ENCODE data around the gene CARD18. TPM values are rescaled to one million over a fixed set of nuclear protein-coding genes. Genes with fewer than 3 reads are reported as not detected.

CARD18 gene, protein sequence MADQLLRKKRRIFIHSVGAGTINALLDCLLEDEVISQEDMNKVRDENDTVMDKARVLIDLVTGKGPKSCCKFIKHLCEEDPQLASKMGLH
- total RNA-seq (2014; rRNA removed; shearing (Covaris generic); ENCODE audit: low replicate concordance): not detected in 2 replicates

- no peak within 1 kb of the TSS for H3K4me2 ChIP-seq (ENCODE audit: low read depth, low read length, poor library complexity, severe bottlenecking)
- H4K20me1 ChIP-seq (ENCODE audit: insufficient read depth, low read depth, low read length): no peaks in the 10 kb centered on the region
- no peaks in the 10 kb centered on the region for H3K27me3 ChIP-seq (ENCODE audit: low read length)
- no peak within 1 kb of the TSS for H3K9ac ChIP-seq (ENCODE audit: low read length)
- H3K36me3 ChIP-seq (ENCODE audit: insufficient read depth, low read length): no peaks in the 10 kb centered on the region
- H2AFZ ChIP-seq (ENCODE audit: low read length): no peak within 1 kb of the TSS
- H3K4me3 ChIP-seq (ENCODE audit: low read length): no peak within 1 kb of the TSS
- no peak for DNase-seq
- H3K4me1 ChIP-seq (ENCODE audit: low read length): no peaks in the 10 kb centered on the region
- H3K79me2 ChIP-seq (ENCODE audit: low read length): no peaks in the 10 kb centered on the region
- no peak within 1 kb of the TSS for H3K27ac ChIP-seq (ENCODE audit: low read length)
- H3K9me2 ChIP-seq (replicated peaks; ENCODE audit: insufficient read depth, low read length): peaks cover 5% of the 10 kb centered on the region; the same call in 1 of the 2 replicates
- H3K9me3 ChIP-seq (ENCODE audit: low read length): no peaks in the 10 kb centered on the region
Measured at GRCh38 chr11:105139669-105140068, at the start of gene CARD18. TSS of gene CARD18 (minus strand) at chr11:105139769. CDS start at chr11:105139726, 43 bp downstream.

GRCh38 chr11:105183987-105184386 lies 44.4 kb upstream of the CARD18 start:
- Histone ChIP-seq H3K9ac (ENCODE audit: low read length) (no peak overlapping the region), H4K20me1 (ENCODE audit: insufficient read depth, low read depth, low read length) (no peaks in the 10 kb centered on the region), H3K4me3 (ENCODE audit: low read length) (no peak overlapping the region), H3K9me2 (replicated peaks; ENCODE audit: insufficient read depth, low read length) (no peaks in the 10 kb centered on the region), H3K9me3 (ENCODE audit: low read length) (no peaks in the 10 kb centered on the region), H2AFZ (ENCODE audit: low read length) (no peak overlapping the region), H3K79me2 (ENCODE audit: low read length) (no peaks in the 10 kb centered on the region), H3K4me1 (ENCODE audit: low read length) (no peaks in the 10 kb centered on the region), H3K4me2 (ENCODE audit: low read depth, low read length, poor library complexity, severe bottlenecking) (no peak overlapping the region), H3K27ac (ENCODE audit: low read length) (no peak overlapping the region), H3K27me3 (ENCODE audit: low read length) (no peaks in the 10 kb centered on the region), H3K36me3 (ENCODE audit: insufficient read depth, low read length) (no peaks in the 10 kb centered on the region)
- no peak for DNase-seq

- H3K27me3 ChIP-seq (ENCODE audit: low read length): no peaks in the 10 kb centered on the region
- no peaks in the 10 kb centered on the region for H3K9me2 ChIP-seq (replicated peaks; ENCODE audit: insufficient read depth, low read length)
- no peaks in the 10 kb centered on the region for H3K4me1 ChIP-seq (ENCODE audit: low read length)
- no peak overlapping the region for H3K4me2 ChIP-seq (ENCODE audit: low read depth, low read length, poor library complexity, severe bottlenecking)
- H3K36me3 ChIP-seq (ENCODE audit: insufficient read depth, low read length): no peaks in the 10 kb centered on the region
- H3K9me3 ChIP-seq (ENCODE audit: low read length): no peaks in the 10 kb centered on the region
- no peak for DNase-seq
- no peak overlapping the region for H3K27ac ChIP-seq (ENCODE audit: low read length)
- no peak overlapping the region for H2AFZ ChIP-seq (ENCODE audit: low read length)
- H4K20me1 ChIP-seq (ENCODE audit: insufficient read depth, low read depth, low read length): no peaks in the 10 kb centered on the region
- H3K79me2 ChIP-seq (ENCODE audit: low read length): no peaks in the 10 kb centered on the region
- H3K4me3 ChIP-seq (ENCODE audit: low read length): no peak overlapping the region
- no peak overlapping the region for H3K9ac ChIP-seq (ENCODE audit: low read length)
Measured at GRCh38 chr11:105183426-105183825, 43.9 kb upstream of the CARD18 start.

- no peak overlapping the region for H3K4me3 ChIP-seq (ENCODE audit: low read length)
- H3K9ac ChIP-seq (ENCODE audit: low read length): no peak overlapping the region
- H3K79me2 ChIP-seq (ENCODE audit: low read length): no peaks in the 10 kb centered on the region
- H3K36me3 ChIP-seq (ENCODE audit: insufficient read depth, low read length): no peaks in the 10 kb centered on the region
- no peaks in the 10 kb centered on the region for H3K9me3 ChIP-seq (ENCODE audit: low read length)
- DNase-seq: no peak
- H3K27me3 ChIP-seq (ENCODE audit: low read length): no peaks in the 10 kb centered on the region
- H3K4me2 ChIP-seq (ENCODE audit: low read depth, low read length, poor library complexity, severe bottlenecking): no peak overlapping the region
- H3K27ac ChIP-seq (ENCODE audit: low read length): no peak overlapping the region
- H3K4me1 ChIP-seq (ENCODE audit: low read length): no peaks in the 10 kb centered on the region
- H3K9me2 ChIP-seq (replicated peaks; ENCODE audit: insufficient read depth, low read length): no peaks in the 10 kb centered on the region
- no peak overlapping the region for H2AFZ ChIP-seq (ENCODE audit: low read length)
- H4K20me1 ChIP-seq (ENCODE audit: insufficient read depth, low read depth, low read length): no peaks in the 10 kb centered on the region
Measured at GRCh38 chr11:105181521-105181920, 42.0 kb upstream of the CARD18 start.

- no peaks in the 10 kb centered on the region for H3K36me3 ChIP-seq (ENCODE audit: insufficient read depth, low read length)
Measured at GRCh38 chr11:105181100-105181499, 41.5 kb upstream of the CARD18 start.

DNA sequence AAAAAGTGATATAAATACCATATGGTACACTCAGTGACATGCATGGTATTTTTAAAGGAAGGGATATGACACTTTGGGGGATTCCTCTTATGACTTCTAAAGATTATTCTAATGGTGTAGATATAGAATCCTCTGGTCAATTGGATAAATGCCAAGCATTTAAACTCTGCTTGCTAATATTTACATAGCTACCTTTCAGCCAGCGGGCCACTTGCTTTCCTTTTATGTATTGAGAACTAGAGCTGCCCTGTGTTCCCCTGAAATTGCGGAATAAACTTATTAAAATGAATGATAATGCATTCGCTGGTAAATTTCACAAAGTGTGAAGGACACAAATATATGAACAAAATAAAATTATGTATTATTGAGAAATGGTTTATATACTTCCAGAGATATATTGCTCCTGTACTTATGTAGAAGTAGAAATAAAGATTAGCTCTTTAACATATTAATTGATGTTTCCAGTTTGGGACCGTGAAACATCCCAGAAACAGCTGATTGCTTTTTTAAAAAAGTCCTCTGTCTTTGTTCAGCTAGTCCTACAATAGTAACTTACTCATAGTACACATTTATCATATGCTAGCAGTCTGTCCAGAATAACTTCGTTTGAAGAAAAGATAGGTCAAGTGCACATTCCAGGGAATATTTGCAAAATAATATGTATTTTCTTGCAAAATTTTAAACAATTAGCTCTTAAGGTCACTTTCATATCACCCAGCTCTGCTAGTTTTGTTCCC lies 40.1 kb upstream of the CARD18 start:
- no peak for DNase-seq
- 0 out of 2 replicates have a peak, but pooled peaks cover 3% of the 10 kb centered on the region for H3K27me3 ChIP-seq (ENCODE audit: low read length)
- H3K4me2 ChIP-seq (ENCODE audit: low read depth, low read length, poor library complexity, severe bottlenecking): no peak overlapping the region
- H3K9me3 ChIP-seq (ENCODE audit: low read length): no peaks in the 10 kb centered on the region
- H3K9ac ChIP-seq (ENCODE audit: low read length): no peak overlapping the region
- H3K4me3 ChIP-seq (ENCODE audit: low read length): no peak overlapping the region
- no peak overlapping the region for H3K27ac ChIP-seq (ENCODE audit: low read length)
- no peaks in the 10 kb centered on the region for H3K9me2 ChIP-seq (replicated peaks; ENCODE audit: insufficient read depth, low read length)
- no peaks in the 10 kb centered on the region for H3K4me1 ChIP-seq (ENCODE audit: low read length)
- H3K79me2 ChIP-seq (ENCODE audit: low read length): no peaks in the 10 kb centered on the region
- no peaks in the 10 kb centered on the region for H3K36me3 ChIP-seq (ENCODE audit: insufficient read depth, low read length)
- H4K20me1 ChIP-seq (ENCODE audit: insufficient read depth, low read depth, low read length): no peaks in the 10 kb centered on the region
- H2AFZ ChIP-seq (ENCODE audit: low read length): no peak overlapping the region

More at GRCh38 chr11:105181100-105181499, 41.5 kb upstream of the CARD18 start:
- Histone ChIP-seq H3K9me2 (replicated peaks; ENCODE audit: insufficient read depth, low read length) (no peaks in the 10 kb centered on the region), H3K9me3 (ENCODE audit: low read length) (no peaks in the 10 kb centered on the region), H3K4me3 (ENCODE audit: low read length) (no peak overlapping the region), H2AFZ (ENCODE audit: low read length) (no peak overlapping the region), H3K4me1 (ENCODE audit: low read length) (no peaks in the 10 kb centered on the region), H4K20me1 (ENCODE audit: insufficient read depth, low read depth, low read length) (no peaks in the 10 kb centered on the region), H3K27ac (ENCODE audit: low read length) (no peak overlapping the region), H3K27me3 (ENCODE audit: low read length) (no peaks in the 10 kb centered on the region), H3K79me2 (ENCODE audit: low read length) (no peaks in the 10 kb centered on the region), H3K4me2 (ENCODE audit: low read depth, low read length, poor library complexity, severe bottlenecking) (no peak overlapping the region), H3K9ac (ENCODE audit: low read length) (no peak overlapping the region)
- DNase-seq: no peak

DNA sequence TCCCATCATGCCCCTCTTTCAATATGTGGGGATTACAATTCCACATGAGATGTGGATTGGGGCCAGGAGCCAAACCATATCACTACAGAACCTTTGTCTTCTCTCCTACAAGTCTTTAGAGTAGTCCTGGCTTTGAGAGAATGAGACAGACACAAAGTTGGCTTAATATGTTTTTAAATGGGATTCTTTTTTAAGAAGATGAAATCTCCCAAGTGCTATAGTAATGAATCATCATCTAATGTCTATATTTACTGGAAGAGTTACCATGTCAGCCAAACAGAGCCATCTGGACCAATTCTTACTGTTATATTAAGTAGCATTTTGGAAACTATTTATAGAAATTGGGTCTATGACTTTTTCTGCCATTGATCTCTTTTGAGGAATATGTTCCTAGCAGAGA lies 38.1 kb upstream of the CARD18 start:
- Histone ChIP-seq H3K27me3 (ENCODE audit: low read length) (0 out of 2 replicates have a peak, but pooled peaks cover 3% of the 10 kb centered on the region), H2AFZ (ENCODE audit: low read length) (no peak overlapping the region), H3K4me2 (ENCODE audit: low read depth, low read length, poor library complexity, severe bottlenecking) (no peak overlapping the region), H3K4me3 (ENCODE audit: low read length) (no peak overlapping the region), H3K9ac (ENCODE audit: low read length) (no peak overlapping the region), H3K9me2 (replicated peaks; ENCODE audit: insufficient read depth, low read length) (no peaks in the 10 kb centered on the region), H3K79me2 (ENCODE audit: low read length) (no peaks in the 10 kb centered on the region), H3K9me3 (ENCODE audit: low read length) (peaks cover 5% of the 10 kb centered on the region; the same call in 1 of the 2 replicates), H3K27ac (ENCODE audit: low read length) (no peak overlapping the region), H3K4me1 (ENCODE audit: low read length) (no peaks in the 10 kb centered on the region), H3K36me3 (ENCODE audit: insufficient read depth, low read length) (no peaks in the 10 kb centered on the region), H4K20me1 (ENCODE audit: insufficient read depth, low read depth, low read length) (no peaks in the 10 kb centered on the region)
- no peak for DNase-seq

- Histone ChIP-seq H3K27me3 (ENCODE audit: low read length) (peaks cover 3% of the 10 kb centered on the region; the same call in 1 of the 2 replicates), H3K27ac (ENCODE audit: low read length) (no peak overlapping the region), H4K20me1 (ENCODE audit: insufficient read depth, low read depth, low read length) (no peaks in the 10 kb centered on the region), H3K36me3 (ENCODE audit: insufficient read depth, low read length) (no peaks in the 10 kb centered on the region), H2AFZ (ENCODE audit: low read length) (no peak overlapping the region), H3K4me2 (ENCODE audit: low read depth, low read length, poor library complexity, severe bottlenecking) (no peak overlapping the region), H3K79me2 (ENCODE audit: low read length) (no peaks in the 10 kb centered on the region), H3K9ac (ENCODE audit: low read length) (no peak overlapping the region), H3K9me3 (ENCODE audit: low read length) (peaks cover 14% of the 10 kb centered on the region; the same call in 1 of the 2 replicates), H3K9me2 (replicated peaks; ENCODE audit: insufficient read depth, low read length) (peaks cover 5% of the 10 kb centered on the region; the same call in 1 of the 2 replicates), H3K4me3 (ENCODE audit: low read length) (no peak overlapping the region), H3K4me1 (ENCODE audit: low read length) (no peaks in the 10 kb centered on the region)
- DNase-seq: no peak
Measured at GRCh38 chr11:105168457-105168856, 28.9 kb upstream of the CARD18 start.
